ENCODE measurements around the gene CRTAP. TPM values are rescaled to one million over a fixed set of nuclear protein-coding genes. Genes with fewer than 3 reads are reported as not detected.

CRTAP gene
- total and polyA plus RNA-seq, 2 of the 13 experiments (the other 11 are each of a cell fraction or from before 2014, with no cell fraction given) = 54.2 to 119 TPM

GRCh38 chr3:33113772-33114621 is at the start of gene CRTAP (continued):
- TF ChIP-seq ZNF274 (CRISPR knock-in tag; IDR thresholded peaks at IDR 0.05) (0 out of 2 replicates have a peak, but pooled peaks have one; percentile 10), KDM5A (IDR thresholded peaks at IDR 0.05; ENCODE audit: borderline replicate concordance, low read length) (no peak), E2F2 (CRISPR knock-in tag; IDR thresholded peaks at IDR 0.05; ENCODE audit: borderline replicate concordance) (peak; percentile 22; the same call in 1 of the 2 replicates), THYN1 (CRISPR knock-in tag; IDR thresholded peaks at IDR 0.05; ENCODE audit: borderline replicate concordance, low read depth) (no peak), ZNF33A (CRISPR knock-in tag; IDR thresholded peaks at IDR 0.05; ENCODE audit: borderline replicate concordance) (no peak), ZNF724P (CRISPR knock-in tag; IDR thresholded peaks at IDR 0.05; ENCODE audit: borderline replicate concordance) (peak; percentile 75; the same call in 1 of the 2 replicates), ELF3 (CRISPR knock-in tag; IDR thresholded peaks at IDR 0.05) (no peak; the same call in 1 of the 2 replicates), HIVEP1 (CRISPR knock-in tag; IDR thresholded peaks at IDR 0.05) (no peak), ZMAT3 (CRISPR knock-in tag; conservative IDR thresholded peaks at IDR 0.05) (peak; percentile 51; the same call in 1 of the 2 replicates), ZNF12 (CRISPR knock-in tag; IDR thresholded peaks at IDR 0.05) (no peak; the same call in 1 of the 2 replicates), ARHGAP35 (CRISPR knock-in tag; IDR thresholded peaks at IDR 0.05; ENCODE audit: borderline replicate concordance) (peak; percentile 58; the same call in 1 of the 2 replicates), ZNF556 (CRISPR knock-in tag; IDR thresholded peaks at IDR 0.05; ENCODE audit: borderline replicate concordance) (no peak), SP2 (CRISPR knock-in tag; IDR thresholded peaks at IDR 0.05) (peak; percentile 23; the same call in 1 of the 2 replicates), ATRX (CRISPR knock-in tag; IDR thresholded peaks at IDR 0.05; ENCODE audit: borderline replicate concordance) (no peak), MEF2D (CRISPR knock-in tag; IDR thresholded peaks at IDR 0.05) (no peak), PRMT3 (CRISPR knock-in tag; IDR thresholded peaks at IDR 0.05; ENCODE audit: borderline replicate concordance, low read depth) (peak; percentile 77; the same call in 1 of the 2 replicates), DDIT3 (CRISPR knock-in tag; IDR thresholded peaks at IDR 0.05) (no peak), ZNF318 (CRISPR knock-in tag; IDR thresholded peaks at IDR 0.05) (no peak), ZNF790 (CRISPR knock-in tag; IDR thresholded peaks at IDR 0.05; ENCODE audit: borderline replicate concordance) (peak; percentile 82; the same call in 1 of the 2 replicates)

Data from HepG2 (cell line).